ENCODE results near the gene MOCS2. TPM values are rescaled to one million over a fixed set of nuclear protein-coding genes. Genes with fewer than 3 reads are reported as not detected.

MOCS2 gene
- total and polyA plus RNA-seq, 12 donors = 66.3 to 135 (median 80.3) TPM

GRCh38 chr5:53130266-53130665, 20.7 kb upstream of the MOCS2 start:
- intact Hi-C loops (cut with DNase I) = no loop called here
- TF ChIP-seq CTCF (IDR thresholded peaks at IDR 0.05) = no peak
- 35 to 44% methylated on average over 2 of the region's 2 CpGs for WGBS, 2 donors
- H3K4me3 ChIP-seq = no peak overlapping the region
- no peaks in the 10 kb centered on the region for H3K4me1 ChIP-seq
- H3K27ac ChIP-seq = no peak overlapping the region
- no peaks in the 10 kb centered on the region for H3K36me3 ChIP-seq
- peak in 2 of 8 donors; percentile 4 to 33 for ATAC-seq
- H3K27me3 ChIP-seq = no peaks in the 10 kb centered on the region
- no peak for DNase-seq
- no peaks in the 10 kb centered on the region for H3K9me3 ChIP-seq

GRCh38 chr5:53128481-53128880, 18.9 kb upstream of the MOCS2 start:
- intact Hi-C loops (cut with DNase I) = no loop called here

DNA sequence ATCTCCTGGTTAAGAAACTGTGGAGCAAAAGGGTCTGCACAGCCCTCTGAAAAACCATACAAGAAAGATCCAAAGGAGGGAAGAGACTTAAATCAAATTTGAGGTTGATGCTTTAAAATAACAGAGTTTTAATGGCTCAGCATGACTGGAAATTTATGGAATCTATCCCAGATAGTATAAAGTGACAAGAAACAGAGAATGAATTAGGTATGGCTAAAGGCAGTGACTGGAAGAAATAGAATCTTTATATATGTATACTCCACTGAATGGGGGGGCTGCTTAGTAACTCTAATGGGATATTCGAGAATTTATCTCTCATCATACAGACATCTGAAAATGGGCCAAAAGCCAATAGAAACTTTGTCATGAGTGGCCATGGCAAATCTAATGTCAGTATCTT, 17.6 kb upstream of the MOCS2 start:
- Histone ChIP-seq H3K36me3 (no peaks in the 10 kb centered on the region), H3K9me3 (no peaks in the 10 kb centered on the region), H3K4me3 (no peak overlapping the region), H3K27me3 (no peaks in the 10 kb centered on the region), H3K4me1 (no peaks in the 10 kb centered on the region), H3K27ac (no peak overlapping the region)
- intact Hi-C loops (cut with DNase I) = no loop called here
- ATAC-seq (no peak), DNase-seq (no peak)
- WGBS, 2 donors = 0% methylated on average over 1 of the region's 1 CpG
- no peak for TF ChIP-seq CTCF (IDR thresholded peaks at IDR 0.05)

More at GRCh38 chr5:53128481-53128880, 18.9 kb upstream of the MOCS2 start:
- 93 to 100% methylated on average over 1 of the region's 1 CpG for WGBS, 2 donors
- no peak for TF ChIP-seq CTCF (IDR thresholded peaks at IDR 0.05)
- Histone ChIP-seq H3K4me3 (no peak overlapping the region), H3K27ac (no peak overlapping the region), H3K27me3 (no peaks in the 10 kb centered on the region), H3K4me1 (no peaks in the 10 kb centered on the region), H3K36me3 (no peaks in the 10 kb centered on the region), H3K9me3 (no peaks in the 10 kb centered on the region)
- DNase-seq (no peak), ATAC-seq (no peak)

DNA sequence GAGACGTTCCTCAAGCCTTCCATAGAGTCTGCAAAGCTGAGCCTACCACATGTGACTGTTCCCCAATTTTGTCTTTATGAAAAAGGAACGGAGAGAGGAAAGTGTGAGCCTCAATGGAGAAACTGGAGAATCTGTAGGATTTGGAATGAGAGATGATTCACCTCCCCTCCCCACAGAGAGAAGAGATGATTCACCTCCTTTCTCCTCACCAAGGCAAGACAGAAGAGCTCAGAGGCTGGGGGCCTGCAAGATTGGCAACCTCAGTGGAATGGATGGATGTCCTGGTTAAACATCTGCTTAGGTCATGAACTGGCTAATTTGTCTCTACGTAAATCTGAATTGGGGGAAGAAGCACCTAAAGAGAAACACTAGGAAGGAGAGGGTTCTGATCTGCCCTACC, 17.0 kb upstream of the MOCS2 start:
- DNase-seq (no peak), ATAC-seq (no peak)
- H3K9me3 ChIP-seq = no peaks in the 10 kb centered on the region
- H3K27me3 ChIP-seq = no peaks in the 10 kb centered on the region
- no peaks in the 10 kb centered on the region for H3K4me1 ChIP-seq
- H3K27ac ChIP-seq = no peak overlapping the region
- H3K4me3 ChIP-seq = no peak overlapping the region
- WGBS, 2 donors = 94% methylated on average over 3 of the region's 3 CpGs
- no peak for TF ChIP-seq CTCF (IDR thresholded peaks at IDR 0.05)
- intact Hi-C loops (cut with DNase I) = no loop called here
- H3K36me3 ChIP-seq = no peaks in the 10 kb centered on the region

- ATAC-seq (no peak), DNase-seq (no peak)
- Histone ChIP-seq H3K4me3 (no peak overlapping the region), H3K27me3 (no peaks in the 10 kb centered on the region), H3K4me1 (no peaks in the 10 kb centered on the region), H3K36me3 (no peaks in the 10 kb centered on the region), H3K9me3 (no peaks in the 10 kb centered on the region), H3K27ac (no peak overlapping the region)
- intact Hi-C loops (cut with DNase I) = no loop called here
- peak in 6 of 9 donors; percentile 21 to 36 (median 26) for TF ChIP-seq CTCF (IDR thresholded peaks at IDR 0.05)
Observed at GRCh38 chr5:53123702-53124101, 14.1 kb upstream of the MOCS2 start.

Measured in heart right ventricle (tissue), 16 donors.